NCI-H748 treated with DMSO at 0.1 percent for 48 hours (cell line): ENCODE data around the gene ZNF354B.
A peak's percentile ranks its signal among the peaks of the same experiment; 100 is the strongest.
"Not testable (repeated sequence)": the region's sequence is repeated elsewhere in the genome, so short reads cannot be mapped to it uniquely, and the experiment has no call there.

ENCODE experiments used
- DNase-seq: peaks from one replicate; lab custom pipeline; 2025; lab: John Stamatoyannopoulos, UW

The ZNF354B gene

DNA sequence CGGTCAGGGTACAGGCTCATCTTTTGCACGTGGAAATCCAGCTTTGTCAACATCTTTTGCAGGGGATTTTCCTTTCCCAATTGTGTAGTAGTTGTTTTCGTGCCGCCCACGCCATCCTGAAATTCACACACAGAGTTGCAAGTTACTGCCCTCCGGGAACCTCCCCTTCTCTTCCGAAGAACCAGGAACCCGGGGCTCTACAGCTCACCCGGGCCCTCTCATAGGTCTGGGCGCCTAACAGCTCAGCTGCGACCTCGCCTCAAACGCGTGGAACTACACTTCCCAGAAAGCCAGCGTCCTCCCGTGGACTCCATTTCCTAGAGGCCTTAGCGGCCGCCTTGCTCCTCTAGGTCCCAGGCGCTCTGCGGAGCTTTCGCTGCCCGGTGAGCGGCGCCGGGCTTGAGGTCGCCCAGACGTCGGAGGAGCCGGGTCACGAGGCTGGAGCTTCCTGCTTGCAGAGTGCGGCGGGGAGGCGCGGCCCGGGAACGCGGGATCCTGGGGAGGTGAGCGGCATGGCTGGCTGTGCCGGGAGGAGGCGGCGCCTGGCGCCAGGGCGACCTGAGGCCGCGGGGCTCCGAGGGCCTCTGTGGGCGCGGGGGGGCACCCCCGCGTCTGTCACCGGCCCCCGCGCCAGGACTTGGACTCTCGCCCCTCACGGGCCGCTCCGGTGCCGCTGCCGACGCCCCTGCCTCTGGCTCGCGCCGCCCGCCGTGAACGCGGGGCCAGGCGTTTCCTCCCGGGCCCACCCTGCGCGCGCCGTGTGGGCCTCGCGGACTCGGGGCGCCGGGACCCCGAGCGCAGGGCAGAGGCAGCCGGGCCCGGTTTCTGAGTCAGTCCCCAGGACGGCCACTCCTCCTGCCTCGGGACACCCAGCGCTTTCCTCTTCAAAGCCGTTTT lies at the start of gene ZNF354B:
TSS of gene ZNF354B (plus strand) at position 329 of the 897 bp plus-strand sequence. CDS start 1,095 bp downstream, outside the sequence.
- peak; percentile 78 for DNase-seq

DNA sequence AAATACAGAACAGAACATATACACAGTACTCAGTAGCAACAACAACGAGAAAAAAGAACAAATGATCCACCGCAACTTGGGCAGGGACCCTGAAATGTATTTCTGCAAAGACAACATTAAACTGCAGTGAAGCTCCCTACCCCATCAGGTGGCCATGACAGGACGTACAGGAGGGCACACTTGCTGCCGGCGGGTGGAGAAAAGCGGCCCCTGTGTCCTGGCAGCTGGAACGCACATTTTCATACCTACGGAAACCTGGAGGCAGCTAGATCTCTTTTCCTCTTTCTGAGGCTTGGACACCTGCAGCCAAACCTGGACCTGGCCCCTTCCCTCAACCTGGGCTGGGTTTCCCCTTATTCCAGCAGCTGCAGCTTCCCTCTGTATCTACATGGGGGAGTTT lies 42.2 kb upstream of the ZNF354B start:
- DNase-seq: no peak

DNA sequence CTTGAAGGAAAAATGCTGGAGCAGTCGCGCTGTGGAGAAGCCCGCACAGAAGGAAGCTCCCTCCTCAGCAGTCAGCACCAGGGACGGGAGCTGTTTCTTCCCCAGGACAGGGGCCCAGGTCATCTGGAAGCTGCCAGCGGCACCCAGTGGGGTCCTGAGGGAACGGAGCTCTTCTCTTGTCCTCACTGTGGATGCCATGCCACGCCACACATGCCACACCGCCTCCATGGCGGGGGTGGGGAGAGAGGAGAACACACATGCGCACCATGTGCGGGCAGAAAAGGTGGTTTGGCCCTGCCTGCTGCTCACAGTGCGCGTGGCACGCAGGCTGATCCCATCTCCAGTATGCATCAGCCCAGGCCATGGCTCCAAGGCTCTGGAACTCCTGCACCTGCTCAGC lies 41.7 kb upstream of the ZNF354B start:
- no peak for DNase-seq

GRCh38 chr5:178820001-178820400 lies 39.8 kb upstream of the ZNF354B start:
- no peak for DNase-seq

DNA sequence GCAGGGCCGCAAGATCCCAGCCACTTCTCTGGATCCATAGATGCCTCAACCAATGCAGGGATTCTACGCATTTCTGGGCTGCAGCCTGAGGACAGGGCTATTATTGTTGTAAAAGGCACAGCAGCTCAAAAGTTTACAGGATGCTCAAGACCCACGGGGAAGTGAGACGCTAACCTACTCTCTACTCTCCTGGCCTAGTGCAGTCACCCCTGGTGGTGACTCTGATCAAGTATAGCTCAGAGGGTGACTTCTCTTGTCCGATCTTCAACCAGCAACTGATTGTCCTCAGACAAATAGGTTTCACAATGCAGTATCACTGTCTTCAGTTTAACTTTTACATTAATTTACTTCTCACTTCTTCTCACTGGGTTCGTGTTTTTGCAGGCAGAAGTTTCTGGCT lies 34.3 kb upstream of the ZNF354B start:
- DNase-seq: no peak

DNA sequence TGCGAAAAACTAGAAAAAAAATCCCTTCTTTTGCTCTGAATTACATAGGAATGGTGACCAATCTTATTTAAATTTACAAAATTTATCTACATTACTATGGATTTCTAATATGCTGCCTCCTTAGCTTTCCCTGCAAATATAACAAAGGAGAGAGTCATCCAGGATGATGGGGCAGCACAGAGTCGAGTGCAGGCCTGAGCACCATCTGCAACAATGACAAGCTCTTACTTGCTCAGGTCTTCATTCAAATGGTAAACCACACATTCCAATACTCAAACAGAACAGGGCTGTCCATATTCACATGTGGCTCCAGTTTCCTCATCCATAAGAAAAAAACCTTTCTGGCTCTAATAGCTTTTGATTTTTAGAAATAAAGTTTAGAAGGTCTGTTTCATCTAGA lies 33.5 kb upstream of the ZNF354B start:
- DNase-seq: no peak

- DNase-seq: no peak
These were observed 32.1 kb upstream of the ZNF354B start for GRCh38 chr5:178827636-178828035.

DNA sequence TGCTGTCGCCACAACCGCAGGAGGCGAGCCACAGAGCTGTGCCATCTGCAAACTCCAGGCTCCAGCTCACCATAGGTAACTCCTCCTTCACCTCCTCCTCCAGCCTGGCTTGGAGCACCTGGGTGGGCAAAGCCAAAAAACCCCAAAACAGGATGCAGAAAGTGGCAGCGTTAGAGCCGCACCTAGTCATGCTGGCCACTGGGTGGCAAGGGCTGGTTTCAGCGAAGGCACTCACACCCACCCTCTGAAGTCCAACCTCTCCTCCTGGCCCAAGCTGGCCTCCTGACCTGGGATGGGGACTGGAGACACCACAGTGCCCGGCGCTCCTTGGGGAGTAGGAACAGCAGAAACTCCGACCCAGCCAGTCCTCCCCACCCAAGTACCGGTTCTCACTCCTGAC lies 28.7 kb upstream of the ZNF354B start:
- no peak for DNase-seq

GRCh38 chr5:178832618-178833201 lies 27.0 kb upstream of the ZNF354B start:
- no peak for DNase-seq

DNA sequence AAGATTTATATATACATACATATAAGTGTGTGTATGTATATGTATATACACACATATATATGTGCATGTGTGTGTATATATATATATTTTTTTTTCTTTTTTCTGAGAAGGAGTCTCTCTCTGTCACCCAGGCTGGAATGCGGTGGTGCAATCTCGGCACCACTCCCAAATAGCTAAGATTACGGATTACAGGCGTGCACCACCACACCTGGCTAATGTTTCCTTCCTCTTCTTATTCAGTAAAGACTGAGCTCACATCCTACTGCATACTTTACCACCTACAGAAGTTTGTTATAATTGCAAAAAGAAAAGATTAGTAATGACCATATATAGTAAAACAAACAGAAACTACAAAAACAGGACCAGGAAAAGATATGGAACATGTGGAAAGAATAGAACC lies 23.1 kb upstream of the ZNF354B start:
- DNase-seq: no peak

DNA sequence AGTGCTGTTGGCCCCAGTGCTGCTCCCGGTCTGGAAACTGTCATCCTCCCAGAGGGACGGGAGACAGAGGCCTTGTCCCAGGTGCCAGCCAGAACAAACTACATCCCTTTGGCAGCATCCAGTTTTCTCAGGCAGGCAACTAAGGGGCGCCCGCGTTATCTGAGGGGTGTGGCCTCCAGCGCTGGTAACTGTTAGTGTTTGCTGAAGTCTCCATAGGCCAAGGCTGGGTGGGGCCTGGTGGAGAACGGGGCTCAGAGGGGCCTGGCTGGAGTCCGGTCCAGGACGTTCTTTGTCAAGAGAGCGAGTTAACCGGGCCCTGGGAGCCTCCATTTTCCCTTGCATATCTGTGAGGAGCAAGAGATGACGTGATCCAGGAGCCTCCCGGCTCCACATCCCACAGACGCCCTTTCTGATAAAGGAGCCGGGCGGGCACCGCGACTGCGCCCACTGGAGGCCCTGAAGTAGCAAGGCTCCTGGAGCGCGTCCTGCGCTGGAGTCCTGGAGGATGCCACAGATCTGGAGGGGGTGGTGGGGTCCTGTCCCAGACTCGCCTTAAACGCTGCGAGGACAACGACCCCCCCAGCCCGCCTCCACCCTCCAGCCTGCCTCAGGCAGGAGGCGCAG lies 20.9 kb upstream of the ZNF354B start:
- DNase-seq: not testable (repeated sequence)

- DNase-seq: no peak
These were observed 20.4 kb upstream of the ZNF354B start for GRCh38 chr5:178839319-178839704.

DNA sequence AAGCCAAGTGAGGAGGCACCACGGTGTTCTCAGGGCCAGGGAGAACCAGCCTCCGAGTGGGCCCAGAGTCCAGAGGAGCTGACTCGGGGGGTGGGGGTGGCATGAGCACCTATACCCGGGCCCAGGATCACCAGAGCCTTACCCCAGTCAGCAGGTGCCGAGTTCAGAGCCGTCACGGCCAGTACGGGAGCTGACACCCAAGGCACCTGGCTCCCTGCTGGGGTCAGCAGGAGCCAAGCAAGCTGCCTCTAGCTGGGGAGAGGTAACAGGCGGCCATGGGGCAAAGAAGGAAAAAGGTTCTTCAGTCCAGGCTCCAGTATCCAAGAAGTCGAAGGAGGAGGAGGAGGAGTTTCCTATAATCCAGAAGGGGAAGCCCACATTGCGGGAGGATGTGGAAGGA lies 19.4 kb upstream of the ZNF354B start:
- not testable (repeated sequence) for DNase-seq

DNA sequence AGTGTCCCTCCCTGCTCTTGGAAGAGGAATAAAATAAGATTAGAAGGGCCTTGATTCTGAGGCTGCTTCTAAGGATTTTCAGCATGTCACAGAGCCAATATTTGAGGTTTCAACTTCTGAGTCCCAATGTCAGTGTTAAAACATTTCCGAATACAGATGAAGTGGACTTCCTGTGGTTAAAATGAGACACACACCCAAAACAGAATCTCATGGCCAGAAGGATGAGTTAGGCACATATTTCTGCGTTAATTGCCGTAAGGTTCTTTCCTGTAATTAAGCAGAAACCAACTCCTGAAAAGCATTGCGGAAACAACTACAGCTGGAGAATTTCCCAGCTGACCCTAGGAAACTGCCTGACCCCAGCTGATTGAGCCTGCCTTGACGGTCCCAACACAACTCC lies 10.4 kb upstream of the ZNF354B start:
- DNase-seq: no peak

DNA sequence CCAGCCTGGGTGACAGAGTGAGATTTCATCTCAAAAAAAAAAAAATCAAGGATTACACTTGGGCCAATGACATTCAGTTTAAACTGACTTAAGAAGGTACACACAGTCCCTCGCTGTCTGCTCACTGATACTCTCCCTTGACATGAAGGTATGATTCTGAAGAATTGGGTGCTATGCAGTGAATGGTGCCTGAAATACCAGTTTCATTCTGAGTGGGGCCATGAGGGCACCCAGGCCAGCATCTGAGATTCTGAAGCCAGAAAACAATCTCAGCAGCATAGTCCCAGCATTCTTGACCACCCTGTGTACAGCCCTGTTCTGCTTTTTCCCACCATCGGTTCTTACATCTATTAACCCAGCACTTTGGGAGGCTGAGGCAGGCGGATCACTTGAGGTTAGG lies 7.8 kb upstream of the ZNF354B start:
- DNase-seq: no peak

GRCh38 chr5:178854284-178854683 lies 5.5 kb upstream of the ZNF354B start:
- DNase-seq: no peak

DNA sequence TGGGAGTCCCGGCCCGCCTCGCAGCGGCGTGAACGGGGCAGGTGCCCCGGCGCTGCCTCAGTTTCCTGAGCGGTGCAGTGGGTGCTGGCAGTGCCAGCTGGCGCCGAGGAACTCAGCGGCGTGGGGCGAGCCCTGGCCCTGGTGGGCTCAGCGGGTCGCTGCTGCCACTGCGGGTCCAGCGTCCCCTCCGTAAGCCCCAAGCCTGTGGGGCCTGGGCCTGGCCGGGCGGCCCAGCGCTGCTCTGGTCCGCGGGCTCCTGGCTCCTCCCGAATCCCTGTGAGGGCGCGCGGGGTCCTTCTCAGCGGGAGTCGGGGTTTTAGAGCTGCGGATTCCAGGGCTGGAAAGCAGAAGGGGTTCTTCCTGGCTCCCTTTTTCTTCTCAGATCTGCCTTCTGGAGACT lies 862 bp downstream of the ZNF354B start:
- DNase-seq: not testable (repeated sequence)

- DNase-seq: no peak
These were observed 1.9 kb downstream of the ZNF354B start for GRCh38 chr5:178861627-178862026.

- DNase-seq: no peak
These were observed 7.2 kb downstream of the ZNF354B start for GRCh38 chr5:178866946-178867345.

GRCh38 chr5:178869577-178869976 lies 9.8 kb downstream of the ZNF354B start:
- no peak for DNase-seq

GRCh38 chr5:178870411-178870810 lies 10.7 kb downstream of the ZNF354B start:
- no peak for DNase-seq

DNA sequence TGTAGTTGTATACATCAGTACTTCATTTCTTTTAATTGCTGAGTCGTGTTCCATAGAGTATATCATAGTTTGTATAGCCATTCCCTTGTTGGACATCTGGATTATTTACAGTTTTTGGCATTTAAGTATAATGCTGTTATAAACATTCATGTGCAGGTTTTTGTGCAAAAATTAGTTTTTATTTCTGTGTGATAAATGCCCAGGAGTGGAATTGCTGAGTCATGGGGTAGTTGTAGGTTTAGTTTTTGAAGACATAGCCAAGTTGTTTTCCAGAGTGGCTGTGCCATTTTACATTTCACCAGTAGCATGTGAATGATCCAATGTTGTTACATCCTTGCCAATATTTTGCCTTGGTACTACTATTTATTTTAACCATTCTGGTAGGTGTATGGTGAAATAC lies 12.5 kb downstream of the ZNF354B start:
- DNase-seq: no peak

GRCh38 chr5:178883115-178883694 lies 23.5 kb downstream of the ZNF354B start:
- not testable (repeated sequence) for DNase-seq
